MM.1S (cell line): ENCODE data around the gene SLC24A4.

Experiments
- EZH2 ChIP-seq: fragments of 300-600 bp; sonication (generic); optimal IDR thresholded peaks from 2 replicates; pipeline ENCODE3; 2017; ENCODE audit warnings: low read depth, mild to moderate bottlenecking, antibody characterized with exemption, low read length, mixed read lengths
- TF ChIP-seq, protein P1 (sequence below): fragments of 300-600 bp; sonication (generic); IDR thresholded peaks from 2 replicates; pipeline ENCODE4 v1.5.1; 2016; ENCODE audit warnings: antibody characterized with exemption, low read length, mixed read lengths

DNA sequence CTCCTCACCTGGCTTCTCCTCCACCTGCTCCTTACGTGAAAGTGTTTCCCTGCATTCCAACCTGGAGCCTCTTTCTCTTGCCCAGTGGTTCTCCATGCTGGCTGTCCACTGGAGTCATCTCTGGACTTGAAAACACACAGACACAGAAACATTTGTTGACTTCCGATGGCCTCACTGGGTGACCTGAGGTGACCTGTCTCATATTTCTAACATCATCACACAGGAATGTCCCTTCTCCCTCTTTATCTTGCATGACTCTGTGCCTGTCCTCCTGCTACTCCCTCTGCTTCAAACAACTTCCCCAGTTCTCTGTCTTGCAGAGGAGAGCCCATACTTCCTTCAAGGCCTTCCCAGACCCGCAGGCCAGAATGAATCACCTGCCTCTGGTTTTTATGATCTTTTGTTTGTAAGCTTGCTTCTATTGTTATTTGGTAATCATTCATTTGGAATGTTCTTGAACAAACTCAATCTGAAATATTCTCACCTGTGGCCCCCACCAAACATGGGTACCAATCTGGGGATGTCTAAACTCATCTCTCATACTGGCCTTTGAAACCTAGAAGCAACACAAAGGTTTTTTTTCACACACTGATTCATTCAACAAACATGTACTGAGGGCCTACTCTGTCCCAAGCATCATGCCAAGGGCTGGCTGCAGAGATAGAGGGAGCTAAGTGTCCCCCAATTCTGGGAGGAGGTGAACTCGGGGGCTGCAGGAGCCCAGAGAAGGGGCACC is 181.0 kb downstream of the SLC24A4 start:
- TF ChIP-seq, protein P1, sequence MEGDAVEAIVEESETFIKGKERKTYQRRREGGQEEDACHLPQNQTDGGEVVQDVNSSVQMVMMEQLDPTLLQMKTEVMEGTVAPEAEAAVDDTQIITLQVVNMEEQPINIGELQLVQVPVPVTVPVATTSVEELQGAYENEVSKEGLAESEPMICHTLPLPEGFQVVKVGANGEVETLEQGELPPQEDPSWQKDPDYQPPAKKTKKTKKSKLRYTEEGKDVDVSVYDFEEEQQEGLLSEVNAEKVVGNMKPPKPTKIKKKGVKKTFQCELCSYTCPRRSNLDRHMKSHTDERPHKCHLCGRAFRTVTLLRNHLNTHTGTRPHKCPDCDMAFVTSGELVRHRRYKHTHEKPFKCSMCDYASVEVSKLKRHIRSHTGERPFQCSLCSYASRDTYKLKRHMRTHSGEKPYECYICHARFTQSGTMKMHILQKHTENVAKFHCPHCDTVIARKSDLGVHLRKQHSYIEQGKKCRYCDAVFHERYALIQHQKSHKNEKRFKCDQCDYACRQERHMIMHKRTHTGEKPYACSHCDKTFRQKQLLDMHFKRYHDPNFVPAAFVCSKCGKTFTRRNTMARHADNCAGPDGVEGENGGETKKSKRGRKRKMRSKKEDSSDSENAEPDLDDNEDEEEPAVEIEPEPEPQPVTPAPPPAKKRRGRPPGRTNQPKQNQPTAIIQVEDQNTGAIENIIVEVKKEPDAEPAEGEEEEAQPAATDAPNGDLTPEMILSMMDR, result no peak
- no peak for TF ChIP-seq EZH2
